HG03342 (cell line): ENCODE results near the gene MX2.
"Not testable (repeated sequence)": the region's sequence is repeated elsewhere in the genome, so short reads cannot be mapped to it uniquely, and the experiment has no call there.

Source experiments
- ATAC-seq: cut with Tn5 transposase; IDR thresholded peaks from one replicate; pipeline ENCODE4 v1.9.1; 2021; ENCODE audit warnings: mild to moderate bottlenecking, moderate library complexity; ENCODE audit not compliant: unreplicated experiment

Gene MX2

DNA sequence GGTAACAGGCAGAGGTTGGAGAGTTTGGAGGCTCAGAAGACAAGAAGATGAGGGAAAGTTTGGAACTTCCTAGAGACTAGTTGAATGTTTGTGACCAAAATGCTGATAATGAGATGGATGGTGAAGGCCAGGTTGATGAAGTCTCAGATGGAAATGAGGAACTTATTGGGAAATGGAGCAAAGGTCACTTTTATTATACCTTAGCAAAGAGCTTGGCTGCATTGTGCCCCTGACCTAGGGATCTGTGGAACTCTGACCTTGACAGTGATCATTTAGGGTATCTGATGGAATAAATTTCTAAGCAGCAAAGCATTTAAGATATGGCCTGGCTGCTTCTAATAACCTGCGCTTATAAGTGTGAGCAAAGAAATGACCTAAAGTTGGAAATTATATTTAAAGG is 28.1 kb upstream of the MX2 start:
- ATAC-seq, result no peak

DNA sequence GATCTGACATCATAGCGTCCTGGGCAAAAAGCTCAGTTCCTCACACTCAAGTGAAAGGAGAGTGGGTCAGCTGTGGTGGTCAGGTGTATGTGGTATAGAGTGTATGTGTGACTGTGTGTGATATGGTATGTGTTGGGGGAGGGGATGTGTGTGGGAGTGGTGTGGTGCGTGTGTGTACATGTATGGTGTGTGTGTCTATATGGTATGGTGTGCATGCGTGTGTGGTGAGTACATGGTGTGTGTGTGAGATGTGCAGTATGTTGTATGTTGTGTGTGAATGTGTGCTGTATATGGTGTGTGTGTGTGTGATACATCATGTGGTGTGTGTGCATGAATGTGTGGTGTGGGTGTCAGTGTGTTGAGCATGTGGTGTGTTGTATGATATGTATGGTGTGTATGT is 24.3 kb upstream of the MX2 start:
- ATAC-seq, result no peak

DNA sequence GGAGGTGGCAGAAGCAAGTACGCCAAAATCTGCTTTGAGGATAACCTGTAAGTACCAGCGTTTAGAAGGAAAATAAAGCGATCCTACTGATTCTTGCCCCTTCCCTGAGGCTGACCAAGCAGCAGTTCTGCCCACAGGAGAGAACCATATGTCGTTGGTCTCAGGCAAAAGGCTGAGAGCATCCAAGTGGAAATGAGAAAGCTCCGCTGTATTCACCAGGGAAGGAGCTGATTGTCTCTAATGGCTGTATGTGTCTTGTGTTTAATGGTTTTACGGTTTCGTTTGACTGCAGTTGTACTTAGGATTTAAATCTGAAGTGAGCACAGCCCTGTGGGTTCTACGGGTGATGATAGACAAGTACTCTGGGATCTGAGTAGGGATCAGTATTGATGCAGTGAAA is 23.4 kb upstream of the MX2 start:
- ATAC-seq, result no peak

DNA sequence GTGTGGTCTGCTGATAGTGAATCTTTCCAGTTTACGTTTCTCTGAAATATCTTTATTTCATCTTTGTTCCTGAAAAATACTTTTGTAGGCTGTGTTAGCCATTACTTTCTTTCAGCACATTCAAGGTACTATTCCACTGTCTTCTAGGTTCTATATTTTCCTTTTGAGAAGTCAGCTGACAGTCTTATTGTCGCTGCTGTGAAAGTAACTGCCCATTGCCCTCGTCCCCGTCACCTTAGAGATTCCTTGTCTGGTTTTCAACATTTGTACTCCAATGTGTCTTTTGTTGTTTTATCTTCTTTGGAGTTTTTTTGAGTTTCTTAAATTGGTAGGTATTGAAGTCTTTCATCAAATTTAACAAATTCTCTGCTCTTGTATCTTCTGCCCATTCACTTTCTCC is 19.8 kb upstream of the MX2 start:
- no peak for ATAC-seq

DNA sequence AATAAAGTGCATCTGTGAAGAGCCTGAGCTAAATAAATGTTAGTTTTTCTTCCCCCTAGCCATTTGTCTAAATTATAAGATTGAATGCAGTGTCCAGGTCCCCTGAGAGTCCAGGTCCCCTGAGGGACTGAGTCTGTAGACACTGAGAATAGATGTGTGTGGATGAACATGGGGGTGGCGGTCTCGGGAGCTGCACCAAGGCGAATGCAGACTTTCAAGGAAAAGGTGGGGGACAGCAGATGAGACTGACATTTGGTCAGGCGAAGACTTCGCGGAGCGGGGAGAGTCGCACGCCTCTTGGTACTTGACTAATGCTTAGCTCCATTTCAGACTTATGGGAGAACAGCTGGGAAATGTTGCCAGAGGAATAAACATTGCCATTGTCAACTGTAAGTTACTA is 17.7 kb upstream of the MX2 start:
- ATAC-seq, result no peak

DNA sequence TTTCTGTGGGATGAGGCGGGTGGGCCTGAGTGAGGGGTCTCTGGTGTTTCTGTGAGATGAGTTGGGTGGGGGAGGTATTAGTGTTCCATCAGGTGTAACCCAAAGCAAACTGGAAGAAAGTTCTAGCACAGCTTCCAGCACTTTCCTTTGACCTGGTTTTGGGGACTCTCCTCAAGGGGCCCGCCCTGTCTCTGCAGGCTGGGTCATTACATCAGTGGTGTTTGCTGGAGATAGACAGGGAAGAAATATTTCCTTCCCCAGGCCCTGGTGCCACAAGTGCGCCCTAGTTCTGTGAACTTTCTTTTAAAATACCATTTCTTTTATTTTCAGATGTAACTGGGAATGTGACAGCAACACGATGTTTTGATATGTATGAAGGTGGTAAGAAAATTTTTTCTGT is 16.5 kb upstream of the MX2 start:
- no peak for ATAC-seq

DNA sequence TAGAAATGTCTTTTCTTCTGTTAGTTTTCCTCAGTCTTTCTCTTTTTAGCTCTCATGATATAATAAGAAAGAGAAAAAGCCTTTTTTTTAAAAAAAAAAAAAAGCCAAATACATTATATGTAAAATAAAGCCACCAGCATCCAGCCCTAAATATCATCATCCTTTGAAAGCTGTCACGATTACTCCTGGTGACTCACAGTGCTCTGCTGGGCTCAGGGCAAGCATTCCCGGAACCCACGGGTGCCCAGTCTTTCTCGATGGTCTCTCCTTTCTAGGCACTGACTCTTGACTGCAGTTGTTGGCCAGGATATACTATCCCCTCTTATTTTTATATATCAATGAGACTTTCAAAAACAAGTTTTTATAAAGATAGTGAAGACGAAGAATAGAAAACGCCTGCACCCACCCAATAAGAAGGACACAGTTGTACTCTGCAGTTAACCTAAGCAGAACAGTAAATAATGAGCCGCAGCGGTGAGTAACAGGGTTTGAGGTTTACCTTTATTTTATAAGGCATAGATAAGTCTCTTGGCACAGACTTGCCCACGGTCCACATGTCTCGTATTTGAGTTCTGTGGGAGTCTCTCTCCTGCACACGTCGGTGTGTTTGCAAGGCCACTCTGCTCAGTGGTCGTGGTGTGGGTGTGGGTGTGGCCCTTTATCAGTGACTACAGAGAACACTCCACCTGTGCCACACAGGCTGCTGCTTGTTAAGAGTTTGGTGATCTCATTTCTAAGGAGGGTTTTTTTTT is 15.7 kb upstream of the MX2 start:
- no peak for ATAC-seq

DNA sequence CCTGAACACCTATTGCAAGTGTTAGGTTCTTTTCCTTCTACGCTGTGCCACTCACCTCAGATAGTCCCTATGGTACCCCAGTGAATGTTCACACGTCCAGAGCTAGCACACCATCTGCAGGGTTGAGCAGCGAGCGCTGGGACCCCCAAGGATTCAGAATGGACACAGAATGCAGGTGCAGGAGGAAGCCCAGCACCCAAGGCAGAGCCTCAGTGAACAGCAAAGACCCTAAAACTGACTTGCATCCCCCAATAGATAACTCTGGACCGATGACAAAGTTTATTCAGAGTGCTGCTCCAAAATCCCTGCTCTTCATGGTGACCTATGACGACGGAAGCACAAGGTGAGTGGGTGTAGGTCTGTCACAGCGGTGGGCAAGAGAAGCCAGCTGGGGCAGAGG is 15.1 kb upstream of the MX2 start:
- ATAC-seq, result no peak

DNA sequence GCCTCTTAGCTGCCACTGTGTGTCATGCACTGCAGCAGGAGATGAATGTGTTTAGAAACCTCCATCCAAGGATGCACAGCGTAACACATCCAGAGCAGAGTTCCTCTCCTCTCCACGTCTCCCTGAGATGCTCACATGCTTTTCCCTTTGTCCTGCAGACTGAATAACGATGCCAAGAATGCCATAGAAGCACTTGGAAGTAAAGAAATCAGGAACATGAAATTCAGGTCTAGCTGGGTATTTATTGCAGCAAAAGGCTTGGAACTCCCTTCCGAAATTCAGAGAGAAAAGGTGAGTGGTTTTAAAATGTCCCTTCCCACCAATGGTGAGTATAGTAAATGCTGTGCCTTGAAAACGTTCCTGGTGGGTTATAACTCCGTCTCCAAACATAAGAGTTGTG is 13.4 kb upstream of the MX2 start:
- no peak for ATAC-seq

DNA sequence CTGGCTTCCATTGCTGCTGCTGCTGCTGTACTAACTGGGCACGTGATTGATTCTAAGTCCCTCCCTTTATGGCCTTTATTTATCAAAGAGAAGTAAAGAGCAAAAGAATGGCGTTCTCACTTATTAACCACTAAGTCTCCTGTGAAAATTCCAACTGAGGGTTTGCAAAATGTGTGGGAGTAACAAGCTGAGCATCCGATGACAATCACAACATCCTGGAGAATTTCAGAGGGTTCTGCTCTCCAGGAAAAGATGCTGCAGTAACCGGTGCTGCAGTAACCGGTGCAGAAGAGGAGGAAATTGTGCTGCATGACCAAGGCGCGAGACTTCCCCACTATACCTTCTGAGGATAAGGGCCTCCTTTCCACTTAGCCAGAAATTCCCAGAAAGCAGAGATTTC is 12.7 kb upstream of the MX2 start:
- no peak for ATAC-seq

DNA sequence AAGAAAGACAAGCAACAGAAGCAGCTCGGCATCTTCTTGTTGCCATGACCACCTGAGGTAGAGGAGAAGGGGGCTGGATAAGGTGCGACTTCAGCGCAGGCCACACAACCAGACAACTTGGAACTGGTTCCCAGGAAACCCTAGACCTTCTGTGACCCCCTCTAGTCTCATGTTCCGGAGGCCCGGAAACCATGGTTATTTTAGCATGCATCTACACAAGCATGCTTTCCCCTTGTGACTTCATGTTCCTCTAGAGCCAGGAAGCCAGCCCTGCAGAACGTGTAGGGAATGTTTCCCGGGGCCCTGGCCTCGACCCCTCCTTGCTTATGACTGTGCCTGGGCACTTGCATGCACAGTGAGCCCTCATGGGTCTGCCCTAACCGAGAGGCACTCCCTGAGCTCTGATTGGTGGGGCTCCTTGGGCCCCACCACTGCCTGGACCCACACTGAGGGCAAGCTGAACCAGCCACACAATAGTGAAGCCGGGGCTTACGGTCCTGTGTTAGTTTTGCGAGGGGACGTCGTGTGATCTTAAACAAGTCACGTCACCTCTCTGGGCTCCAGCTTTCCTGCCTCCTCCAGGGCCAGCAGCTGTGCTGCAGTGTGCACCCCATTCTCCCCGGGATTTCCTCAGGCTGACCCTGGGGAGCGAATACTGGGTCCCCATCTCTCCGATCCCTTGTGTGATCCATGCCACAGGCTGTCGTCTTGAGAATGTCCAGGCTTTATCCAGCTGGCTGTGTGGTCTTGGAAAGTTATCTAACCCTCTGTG is 12.0 kb upstream of the MX2 start:
- ATAC-seq, result no peak

DNA sequence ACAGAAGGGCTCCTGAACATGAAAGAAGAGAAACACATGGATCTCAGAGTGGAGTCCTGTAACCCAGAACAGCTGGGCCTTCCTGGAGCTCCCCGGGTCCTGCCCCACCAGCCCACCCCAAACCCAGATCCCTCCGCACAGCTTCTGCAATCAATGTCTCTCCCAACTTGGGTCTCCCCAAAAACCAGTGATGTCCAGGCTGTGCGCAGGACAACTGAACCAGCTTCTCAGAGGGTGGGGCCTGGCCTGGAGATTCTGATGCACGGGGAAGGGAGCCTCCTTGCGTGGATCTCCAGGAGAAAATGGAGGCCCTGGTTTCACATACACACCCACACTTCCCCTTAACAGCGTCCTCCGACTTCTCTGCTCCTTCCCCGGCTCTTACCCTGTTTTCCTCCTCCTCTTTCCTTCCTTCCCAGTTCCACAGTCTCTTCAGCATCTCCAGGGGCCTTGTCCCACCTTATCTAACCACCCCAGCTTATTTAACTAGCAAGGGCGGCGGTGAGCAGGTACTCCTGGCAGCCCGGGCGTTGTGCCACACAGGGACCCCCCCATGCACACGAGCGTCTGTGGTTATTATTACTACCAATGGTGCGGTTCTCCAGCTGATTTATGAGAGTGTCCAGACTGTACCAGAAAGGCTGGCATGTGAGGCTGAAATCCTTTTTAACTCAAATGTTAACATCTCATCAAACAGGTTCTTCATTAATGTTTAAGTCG is 11.2 kb upstream of the MX2 start:
- no peak for ATAC-seq

DNA sequence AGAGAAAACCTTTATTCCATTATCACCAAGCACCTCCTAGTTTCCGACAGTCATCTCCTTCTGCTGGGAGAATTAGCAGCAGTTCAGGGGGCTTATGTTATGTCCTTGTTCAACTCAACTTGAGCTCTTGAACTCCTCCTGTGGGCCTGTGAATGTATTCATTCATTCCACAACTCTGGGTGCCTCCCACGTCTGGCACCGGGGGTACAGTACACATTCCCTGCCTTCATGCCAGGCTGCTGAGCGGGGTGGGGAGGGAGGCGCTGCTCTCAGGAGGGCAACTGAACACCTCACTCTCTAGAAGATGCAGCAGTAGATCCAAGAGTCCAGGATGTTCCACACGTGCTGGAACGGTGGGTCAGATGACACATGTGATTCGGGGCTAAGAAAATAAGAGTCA is 4.3 kb upstream of the MX2 start:
- no peak for ATAC-seq

DNA sequence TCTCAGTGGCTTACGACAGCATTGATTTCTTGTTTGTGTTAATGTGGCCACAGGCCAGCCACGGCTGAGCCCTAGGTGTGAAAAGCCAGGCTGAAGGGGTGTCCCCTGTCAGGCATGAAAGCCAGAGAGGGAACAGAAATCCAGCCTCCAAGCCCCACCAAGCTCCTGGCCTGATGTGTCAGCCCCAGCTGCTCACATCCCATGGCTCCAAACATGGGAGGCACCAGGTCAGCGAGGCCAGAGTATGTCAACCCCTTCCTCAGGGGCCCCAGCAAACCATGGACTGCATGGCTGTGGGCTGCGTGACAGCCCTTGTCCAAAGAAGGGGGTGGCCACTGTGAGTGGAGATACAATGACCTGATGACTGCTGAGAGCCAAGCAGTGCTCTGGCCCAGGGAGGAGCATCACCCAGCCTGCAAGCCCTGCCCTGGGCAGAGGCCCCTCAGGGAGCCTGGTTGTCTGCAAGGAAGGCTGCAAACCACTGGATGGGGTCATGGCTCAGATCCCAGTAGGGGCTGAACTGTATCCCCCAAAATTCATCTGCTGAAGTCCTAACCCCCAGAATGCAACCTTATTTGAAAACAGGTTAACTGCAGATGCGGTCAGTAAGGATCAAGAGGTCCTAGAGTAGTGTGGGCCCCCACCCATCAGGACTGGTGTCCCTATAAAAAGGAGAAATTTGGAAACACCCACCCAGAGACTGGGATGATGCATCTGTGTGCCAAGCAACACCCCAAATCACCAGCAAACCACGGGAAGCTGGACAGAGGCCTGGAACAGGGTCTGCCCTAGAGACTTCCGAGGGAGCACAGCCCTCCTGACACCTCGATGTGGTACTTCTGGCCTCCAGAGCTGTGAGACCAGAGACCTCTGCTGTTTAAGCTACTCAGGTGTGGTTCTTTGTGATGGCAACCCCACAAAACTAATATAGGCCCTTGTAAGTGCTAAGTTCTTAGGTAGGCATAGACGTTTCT is 3.3 kb upstream of the MX2 start:
- ATAC-seq, result no peak

DNA sequence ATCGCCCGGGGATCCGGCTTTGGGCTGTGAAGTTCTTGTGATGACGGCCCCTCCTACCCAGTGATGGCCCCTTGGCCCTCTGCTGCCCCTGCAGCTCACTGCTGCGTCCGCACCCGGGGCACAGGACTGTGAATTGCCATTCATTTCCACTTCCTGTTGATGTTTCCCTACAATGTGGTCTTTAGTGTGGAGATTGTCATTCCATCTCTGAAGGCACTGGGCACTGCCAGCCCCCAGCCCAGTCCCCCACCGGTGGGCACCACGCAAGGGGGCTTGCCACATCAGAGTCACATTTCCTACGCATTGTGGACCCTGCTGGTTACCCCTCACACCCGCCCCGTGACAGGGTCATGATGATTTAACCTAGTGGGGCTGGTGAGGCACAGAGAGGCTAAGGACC is 2.5 kb upstream of the MX2 start:
- no peak for ATAC-seq

DNA sequence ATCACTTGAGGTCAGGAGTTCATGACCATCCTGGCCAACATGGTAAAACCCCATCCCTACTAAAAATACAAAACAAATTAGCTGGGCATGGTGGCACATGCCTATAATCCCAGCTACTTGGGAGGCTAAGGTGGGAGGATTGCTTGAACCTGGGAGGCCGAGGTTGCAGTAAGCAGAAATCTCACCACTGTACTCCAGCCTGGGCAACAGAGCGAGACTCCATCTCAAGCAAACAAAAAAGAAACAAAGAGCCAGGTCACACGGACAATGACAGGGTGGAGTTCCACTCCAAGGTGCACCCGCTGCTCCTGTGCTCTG is 2.1 kb upstream of the MX2 start:
- not testable (repeated sequence) for ATAC-seq

DNA sequence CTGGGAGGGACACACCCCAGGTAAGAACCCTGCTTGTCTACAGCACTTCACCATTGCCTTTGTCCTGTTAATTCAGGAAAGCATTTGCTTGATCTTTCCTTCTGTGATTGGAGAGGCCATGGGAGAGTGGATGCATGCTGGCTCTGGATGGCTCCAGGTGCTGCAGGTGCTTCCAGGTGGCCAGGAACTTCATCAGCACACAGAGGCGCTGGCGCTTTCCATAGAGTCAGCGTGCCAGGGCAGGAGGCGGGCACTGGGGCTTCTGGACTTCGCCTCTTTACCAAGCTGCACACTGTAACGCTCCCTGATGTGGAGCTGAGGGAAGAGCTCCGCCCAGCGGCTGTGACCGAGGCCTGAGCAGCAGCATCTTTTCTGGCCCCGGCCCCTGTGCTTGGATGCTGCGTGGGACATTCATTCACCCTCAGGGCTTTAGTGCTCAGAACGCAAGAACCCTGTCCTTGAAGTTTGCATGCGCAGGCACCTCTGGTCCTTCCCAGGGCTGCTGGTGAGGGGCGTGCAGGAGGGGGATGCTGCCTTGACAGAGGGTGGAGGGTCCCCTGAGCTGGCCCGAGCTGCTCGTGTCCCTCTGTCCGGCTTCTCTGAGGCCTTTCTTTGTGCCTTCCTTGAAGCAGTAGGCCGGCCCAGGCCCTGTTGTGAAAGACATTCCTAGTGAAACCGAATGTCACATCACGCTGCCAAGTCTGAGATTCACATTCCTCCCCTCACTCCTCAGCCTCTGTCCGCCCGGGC is 1.6 kb upstream of the MX2 start:
- no peak for ATAC-seq

DNA sequence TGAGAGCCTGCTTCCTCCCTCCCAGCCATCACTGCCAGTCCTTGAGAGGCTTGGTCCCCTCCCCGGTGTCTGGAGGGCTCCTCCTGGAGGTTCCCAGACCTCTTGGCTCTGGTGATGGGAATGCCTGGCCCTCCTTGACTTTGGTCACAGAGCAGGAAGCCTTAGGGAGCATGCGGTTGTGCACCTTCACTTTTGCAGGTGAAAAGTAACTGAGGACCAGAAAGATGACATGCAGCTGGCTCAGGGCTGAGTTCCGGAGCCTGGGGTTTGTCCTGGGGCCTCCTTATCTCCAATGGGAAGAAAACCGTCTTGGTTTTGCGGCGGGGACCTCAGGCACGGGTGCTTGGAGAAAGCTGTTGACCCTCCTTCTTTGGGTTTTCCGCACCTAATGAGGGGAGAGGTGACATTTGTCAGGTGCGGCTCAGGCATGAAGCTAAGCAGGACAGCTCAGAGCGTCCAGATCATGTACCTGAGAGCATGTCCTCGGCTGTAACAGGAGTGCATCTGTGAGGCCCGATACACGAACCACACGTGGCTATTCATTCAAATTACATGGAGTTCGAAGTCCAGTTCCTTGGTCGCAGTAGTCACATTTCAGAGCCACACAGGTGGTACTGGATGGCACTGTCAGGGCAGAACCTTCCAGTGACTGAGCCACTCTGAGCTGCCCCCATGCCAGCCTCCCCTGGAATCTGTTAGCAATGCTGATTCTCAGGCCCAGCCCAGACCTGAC is 608 bp upstream of the MX2 start:
- ATAC-seq, result no peak

DNA sequence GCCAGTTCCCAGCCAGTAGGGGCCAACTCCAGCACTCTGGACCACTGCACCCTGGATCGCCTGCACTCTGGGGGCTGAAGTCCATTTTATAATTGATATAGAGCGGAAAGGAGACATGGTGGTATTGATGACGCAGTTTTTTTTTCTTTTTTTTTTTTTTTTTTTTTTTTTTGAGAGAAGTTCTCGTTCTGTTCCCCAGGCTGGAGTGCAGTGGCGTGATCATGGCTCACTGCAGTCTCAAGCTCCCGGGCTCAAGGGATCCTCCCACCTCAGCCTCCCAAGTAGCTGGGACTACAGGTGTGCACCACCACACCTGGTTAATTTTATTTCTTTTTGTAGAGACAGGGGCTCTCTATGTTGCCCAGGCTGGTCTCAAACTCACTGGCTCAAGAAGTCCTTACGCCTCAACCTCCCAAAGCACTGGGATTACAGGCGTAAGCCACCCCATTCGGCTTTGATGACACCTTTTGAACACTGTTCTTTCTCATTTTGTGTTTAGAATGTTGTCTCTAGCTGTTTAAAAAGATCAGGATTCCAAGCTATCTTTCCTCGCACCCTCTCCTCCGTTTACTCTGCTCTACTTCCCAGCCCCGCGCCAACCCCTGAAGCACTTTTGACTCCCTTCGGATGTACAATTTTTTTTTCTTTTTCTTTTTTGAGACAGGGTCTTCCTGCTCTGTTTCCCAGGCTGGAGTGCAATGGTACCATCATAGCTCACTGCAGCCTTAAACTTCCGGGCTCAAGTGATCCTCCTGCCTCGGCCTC is 960 bp downstream of the MX2 start:
- no peak for ATAC-seq
